ENCODE measurements around the gene MACROD2. TPM values are rescaled to one million over a fixed set of nuclear protein-coding genes. Genes with fewer than 3 reads are reported as not detected.

Gene MACROD2
- total RNA-seq, 1 donor from 2014 or later: 60.4 TPM

DNA sequence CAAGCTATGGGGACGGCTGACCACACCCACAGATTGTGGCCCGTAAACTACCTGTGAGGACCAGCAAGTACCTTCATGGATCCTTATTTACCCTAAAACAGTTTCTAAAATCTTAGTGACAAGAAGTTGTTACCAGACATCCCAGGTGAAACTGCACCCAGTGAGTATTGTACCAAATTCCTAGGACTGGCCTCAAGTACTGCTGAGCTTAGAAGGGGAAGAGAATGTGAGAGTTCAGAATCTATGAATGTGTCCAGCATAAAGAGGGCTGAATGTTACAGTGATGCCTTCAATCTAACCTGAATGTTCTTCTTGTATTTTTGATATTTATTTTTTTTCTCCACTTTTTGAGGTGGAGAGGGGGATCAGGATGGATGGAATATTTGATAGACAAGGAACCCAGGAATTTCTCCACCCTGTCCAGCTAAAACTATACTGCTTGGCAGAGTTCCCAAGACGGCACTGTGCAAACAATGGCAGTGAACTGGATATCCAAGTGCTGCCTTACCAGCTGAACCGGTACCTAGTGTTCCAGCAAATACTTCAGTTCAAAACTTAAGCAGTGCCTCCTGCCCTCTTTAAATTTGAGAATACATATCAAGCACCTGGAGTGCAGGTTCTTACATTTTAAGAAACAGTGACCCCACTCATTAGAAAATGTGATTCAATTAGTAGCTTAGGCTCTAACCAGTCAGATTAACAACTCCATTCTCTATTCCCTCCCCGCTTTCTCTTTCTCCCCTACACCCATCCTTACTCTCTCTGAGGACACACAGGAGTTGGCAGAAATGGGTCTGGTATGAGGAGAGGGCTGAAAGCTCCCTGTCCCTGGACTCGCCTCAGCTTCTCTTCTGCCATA is 769.4 kb downstream of the MACROD2 start:
- DNase-seq: no peak

DNA sequence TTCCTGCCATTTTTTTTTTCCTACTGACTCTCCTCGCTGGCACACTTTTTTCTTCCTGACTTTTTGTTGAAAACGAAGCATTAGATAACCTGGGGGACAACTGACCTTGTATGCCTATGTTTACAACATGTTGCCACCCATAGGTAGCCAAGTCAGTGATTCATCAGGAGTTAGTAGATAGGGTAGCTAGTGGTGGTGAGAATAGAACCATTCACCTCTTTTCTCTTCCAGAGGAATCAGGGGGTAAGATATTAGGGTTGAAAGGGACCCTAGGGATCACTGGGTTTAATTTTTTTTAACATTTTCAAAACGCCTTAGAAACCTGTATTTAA is 770.0 kb downstream of the MACROD2 start:
- no peak for DNase-seq

DNA sequence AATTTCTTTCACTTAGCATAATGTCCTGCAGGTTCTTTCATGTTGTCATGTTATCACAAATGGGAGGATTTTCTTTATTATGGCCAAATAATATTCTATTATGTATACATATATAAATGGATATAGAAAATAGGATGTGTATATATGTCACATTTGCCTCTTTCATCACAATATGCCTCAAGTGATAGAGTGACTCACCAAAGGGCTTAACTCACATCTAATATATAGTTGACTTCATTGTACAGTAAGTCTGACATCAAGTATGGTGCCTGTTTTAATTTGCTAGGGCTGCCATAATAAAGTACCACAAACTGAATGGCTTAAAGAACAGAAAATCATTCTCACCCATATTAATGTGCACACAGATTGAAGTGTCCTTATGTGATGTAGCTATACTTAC is 778.2 kb downstream of the MACROD2 start:
- no peak for DNase-seq

DNA sequence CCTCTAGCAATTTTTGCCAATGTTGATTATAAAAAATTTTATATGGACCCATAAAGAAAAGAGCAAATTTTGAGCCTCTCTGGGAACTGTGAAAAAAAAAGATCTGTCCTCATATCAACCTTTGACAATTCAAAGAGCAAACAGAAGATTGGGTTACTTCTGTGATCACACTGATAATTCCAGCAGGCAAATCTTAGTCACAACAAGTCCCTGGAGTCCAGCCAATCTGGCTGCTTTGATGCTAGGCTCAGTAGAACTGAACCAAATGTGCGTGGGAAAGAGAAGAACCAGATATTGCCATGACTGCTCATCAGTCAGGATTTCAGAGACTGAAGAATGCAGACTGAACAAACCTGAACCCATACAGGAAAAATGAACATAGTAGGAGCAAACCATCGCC is 780.5 kb downstream of the MACROD2 start:
- DNase-seq: no peak

DNA sequence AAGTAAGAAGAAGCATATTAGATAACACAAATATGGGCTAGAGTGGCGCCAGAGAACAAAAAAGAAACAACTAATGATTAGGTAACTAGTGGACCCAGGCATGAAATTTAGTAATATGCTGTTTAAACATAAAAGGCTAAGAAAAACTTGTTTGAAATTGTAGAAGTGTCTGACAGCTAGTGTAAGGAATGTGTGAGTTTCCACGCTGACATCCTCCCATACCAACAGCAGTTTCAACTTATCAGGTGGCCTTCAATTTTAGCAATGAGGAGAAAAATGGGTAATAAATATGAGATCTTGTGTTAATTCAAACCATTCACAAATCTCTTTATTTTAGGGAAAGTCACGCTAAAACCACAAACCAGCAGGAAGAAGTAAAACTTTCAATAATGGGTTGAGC is 782.3 kb downstream of the MACROD2 start:
- DNase-seq: no peak

DNA sequence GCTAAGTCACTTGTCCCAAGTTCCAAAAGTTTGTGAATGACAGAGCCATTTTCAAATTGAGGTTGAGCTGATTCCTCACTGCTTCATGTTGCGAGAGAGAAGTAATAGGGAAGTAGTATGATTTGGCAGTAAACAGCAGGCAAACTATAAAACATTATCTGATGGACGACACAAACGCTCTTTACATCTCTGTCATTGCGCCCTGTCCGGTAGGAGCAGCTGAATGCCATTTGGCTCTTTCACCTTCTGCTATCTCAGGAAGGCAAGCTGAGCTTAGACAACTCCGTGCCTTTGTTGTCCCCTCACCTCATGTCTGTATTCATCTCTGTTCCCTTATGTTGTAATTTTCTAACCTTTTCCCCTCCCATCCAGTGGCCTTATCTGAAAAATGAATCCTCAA is 782.8 kb downstream of the MACROD2 start:
- no peak for DNase-seq

DNA sequence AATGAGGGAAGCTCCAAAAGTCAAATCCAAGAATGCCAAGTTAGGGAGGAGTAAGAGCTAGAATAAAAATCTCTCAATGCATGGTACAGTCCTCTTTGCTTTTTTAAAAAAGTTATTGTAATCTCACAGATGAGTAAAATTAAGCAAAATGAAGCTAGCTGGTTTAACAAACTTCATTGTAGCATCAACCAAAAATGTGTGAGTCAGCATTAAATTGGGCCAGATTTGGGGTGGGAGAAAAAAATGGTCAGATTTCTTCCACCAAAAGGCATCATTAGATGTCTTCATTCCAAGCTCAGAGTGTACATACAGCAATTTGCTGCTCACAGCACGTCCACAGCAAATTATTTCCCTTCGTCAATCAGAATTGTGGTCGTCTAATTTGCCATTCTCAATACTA is 783.6 kb downstream of the MACROD2 start:
- no peak for DNase-seq

DNA sequence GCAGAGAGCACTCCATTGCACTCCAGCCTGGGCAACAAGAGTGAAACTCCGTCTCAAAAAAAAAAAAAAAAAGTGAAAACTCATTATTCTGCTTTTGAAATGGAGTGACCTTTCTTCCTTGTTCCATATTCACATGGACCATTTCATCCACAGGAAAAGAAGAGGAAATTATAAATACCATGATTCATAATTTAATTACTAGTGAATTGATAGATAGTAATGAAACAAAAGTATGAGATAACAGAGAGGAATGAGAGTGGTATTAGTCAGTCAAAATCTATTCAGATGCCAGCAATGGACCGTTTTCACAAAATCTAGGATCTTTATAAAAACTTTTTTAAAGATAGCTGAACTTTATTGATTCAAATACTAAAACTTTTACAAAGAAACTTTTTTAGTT is 785.2 kb downstream of the MACROD2 start:
- no peak for DNase-seq

DNA sequence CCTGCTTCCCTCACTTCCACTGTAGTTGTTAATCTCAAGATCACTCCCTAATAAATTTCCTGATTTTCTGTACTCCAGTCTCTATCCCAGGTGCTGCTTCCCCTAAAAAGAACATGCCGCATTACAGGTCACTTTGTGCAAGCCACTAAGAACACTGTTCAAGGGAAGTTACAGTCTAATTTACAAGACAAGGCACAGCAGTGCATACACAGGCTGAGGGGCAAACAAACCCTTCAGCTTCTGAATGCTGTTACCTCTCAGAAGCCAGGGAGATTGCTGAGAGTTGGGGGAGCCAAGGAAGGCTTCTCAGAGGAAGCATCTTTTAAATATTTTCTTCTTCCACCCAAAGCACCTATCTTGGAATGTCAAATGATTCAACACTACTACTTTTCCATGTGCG is 787.4 kb downstream of the MACROD2 start:
- DNase-seq: no peak

DNA sequence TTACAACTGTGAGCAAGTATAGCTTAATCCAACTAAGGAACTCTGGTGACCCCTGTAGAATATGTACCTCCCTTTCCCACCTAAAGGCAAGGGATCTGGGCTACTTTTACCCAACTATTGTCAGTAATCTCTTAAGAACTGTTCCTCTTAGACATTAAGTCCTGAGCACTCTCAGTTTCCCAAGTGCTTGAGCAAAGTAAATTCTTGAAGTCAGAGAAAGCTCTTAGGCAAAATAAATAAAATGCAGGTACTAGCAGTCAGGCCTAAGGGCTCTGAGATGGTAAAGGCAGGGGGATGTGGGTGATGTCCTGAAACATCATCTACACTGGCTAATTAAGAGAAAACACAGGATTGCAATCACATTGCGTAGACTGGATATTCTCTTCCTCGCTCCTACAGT is 788.5 kb downstream of the MACROD2 start:
- no peak for DNase-seq

DNA sequence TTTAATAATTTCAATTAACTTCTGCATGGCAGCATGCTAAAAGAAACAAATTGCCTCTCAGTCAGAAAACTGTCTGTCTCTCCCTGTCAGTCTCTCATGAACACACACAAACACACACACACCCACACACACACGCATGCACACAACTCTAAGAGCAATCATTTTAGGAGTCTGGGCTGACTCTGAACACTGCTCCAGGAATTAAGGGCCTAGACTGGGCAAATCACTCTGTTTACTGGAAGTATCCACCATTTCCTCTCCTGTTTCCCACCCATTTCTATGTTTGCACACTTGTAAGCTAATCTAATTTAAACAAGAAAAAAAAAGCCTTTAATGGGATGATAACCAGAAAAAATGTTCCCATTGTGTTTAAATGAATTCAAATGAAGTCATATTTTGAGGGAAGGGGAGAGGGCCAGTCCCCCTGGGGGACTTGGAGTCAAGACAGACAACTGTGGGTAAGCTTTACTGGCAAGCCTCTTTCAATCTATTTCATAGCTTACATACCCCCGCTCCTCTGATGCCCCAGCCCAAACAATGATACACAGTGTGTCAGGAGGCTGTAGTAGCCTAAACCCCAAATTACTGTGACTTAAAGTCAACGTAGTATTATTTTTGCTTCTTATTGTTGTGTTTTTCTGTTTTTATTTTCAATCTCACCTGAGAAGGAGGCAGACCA is 789.9 kb downstream of the MACROD2 start:
- DNase-seq: no peak

DNA sequence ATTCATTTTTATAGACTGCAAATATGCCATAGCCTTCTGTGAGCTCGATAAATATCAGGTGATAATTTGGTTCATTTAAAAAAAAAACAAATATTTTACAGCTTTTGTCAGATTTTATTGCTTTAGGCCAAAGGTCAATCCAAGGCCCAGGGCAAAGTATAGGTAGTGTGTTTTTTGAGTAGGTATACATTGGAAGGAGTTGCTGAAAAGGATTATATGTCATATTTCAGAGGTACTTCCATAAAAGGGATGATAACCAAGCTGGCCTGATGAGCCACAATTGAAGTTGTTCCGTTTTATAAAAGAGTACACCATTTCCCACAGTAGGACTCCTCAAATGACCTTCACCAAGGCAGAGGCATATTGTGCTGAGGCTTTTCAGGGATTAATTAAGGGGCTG is 794.9 kb downstream of the MACROD2 start:
- DNase-seq: no peak

DNA sequence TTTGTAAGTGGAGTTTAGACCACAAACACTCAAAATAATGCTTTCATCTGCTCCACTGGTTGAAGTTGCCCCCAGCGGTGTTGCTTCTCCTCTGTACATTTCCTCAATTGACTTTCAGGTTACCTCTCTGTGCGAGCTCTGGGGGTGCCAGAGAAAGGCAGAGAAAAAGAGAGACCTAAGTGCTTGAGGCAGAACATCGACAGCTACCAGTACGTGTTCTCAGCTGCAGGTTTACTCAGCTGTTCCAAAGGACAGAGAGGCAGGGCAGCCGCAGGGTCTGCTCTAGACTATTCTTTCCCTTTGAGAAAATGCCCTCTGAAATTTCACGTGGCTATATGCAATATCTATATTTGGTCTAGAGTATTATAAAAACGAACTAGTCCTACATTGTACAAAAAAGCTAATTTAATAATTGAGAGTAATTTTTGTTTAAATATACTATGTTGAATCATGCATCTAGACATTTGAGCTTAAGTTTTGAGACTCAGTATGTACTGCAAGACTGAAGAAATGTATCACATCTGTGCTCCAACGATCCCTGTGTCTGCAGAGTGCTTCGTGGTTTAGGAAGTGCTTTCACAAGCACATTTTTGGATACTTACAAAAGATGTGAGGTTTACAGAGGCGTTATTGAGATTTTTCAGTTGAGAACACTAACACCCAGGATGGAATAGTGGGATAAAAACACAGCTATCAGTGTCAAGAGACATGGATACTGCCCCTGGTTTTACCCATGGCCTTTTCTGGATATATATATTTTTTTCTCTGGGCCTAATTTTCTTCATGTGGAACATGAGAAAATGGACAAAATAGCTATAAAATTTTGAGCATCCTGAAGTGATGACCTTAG is 795.7 kb downstream of the MACROD2 start:
- no peak for DNase-seq

DNA sequence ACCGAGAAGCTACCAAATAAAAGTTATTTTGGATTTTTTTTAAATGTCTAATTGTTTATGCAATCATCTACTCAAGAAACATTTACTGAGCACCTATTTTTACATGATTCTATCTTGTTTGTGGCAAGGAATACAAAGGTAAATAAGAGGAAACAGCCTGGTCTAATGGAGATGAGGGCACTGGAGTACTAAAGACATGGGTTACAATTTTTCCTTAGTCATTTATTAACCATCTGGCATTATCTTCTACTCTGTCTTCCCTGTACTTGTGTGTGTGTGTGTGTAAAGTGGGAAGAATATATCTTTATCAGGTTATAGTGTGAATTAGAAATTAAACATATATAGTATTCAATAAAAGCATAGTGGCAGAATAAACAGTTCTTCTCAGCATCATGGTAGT is 797.6 kb downstream of the MACROD2 start:
- no peak for DNase-seq

DNA sequence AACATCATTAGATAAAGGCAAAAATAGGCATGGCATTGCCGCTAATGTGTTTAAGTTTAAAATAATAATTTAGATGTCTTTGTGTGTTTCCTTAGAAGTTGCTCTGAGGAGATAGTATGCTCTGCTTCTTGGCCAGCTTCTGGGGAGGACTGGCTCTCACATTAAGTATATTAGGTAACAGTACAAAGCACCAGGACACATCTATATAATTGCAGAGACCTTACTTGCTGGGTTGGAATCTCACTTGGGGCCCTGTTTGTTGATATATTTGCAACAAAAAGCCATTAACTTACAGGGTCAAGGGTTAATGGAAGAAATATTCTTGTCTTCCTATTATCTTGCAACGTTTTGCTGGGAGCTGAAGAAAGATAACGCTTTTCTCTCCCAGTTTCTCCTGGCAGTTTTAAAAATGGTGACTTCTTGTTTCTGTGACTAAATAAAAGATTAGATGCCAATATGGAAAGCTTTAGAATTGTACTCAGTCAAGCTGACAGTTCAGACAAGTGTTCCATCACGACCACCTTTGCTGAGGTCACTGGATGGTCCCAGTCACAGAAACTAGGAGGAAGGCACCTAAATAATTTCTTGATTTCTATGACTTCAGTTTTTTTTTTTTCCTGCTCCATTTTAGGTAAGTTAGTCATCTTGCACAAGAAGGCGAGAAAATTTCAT is 804.4 kb downstream of the MACROD2 start:
- DNase-seq: no peak

DNA sequence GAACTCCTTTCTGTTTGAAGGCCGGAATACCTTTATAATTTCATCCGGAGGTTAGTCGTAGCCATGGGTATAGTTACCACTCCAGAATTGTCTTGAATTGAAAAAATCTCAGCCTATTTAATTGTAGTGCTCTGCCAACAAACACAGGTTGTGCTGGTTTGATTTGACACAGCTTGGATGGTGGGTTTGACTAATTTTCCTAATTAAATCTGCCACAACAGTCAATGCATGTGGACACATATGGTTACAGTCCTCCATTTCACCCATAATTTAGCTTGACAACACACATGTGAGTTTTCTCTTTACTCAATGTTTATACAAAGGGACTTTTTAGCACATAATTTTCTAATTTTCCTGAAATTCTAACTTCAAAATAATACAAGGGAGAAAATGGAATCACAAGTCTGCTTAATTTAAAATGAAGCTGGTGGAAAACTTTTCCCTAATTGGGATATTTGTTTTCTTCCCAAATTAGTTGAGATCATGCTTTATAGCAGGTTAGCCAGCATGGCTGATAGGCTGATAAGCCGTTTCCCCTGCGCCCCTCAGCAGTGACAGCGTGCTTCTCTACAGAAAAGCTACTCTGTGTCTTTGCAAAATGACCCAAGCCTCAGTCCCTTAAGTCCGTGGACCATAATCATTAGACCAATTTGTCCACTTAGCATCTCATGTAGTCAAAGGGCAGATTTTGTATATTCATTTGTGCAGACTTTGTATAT is 805.5 kb downstream of the MACROD2 start:
- no peak for DNase-seq

DNA sequence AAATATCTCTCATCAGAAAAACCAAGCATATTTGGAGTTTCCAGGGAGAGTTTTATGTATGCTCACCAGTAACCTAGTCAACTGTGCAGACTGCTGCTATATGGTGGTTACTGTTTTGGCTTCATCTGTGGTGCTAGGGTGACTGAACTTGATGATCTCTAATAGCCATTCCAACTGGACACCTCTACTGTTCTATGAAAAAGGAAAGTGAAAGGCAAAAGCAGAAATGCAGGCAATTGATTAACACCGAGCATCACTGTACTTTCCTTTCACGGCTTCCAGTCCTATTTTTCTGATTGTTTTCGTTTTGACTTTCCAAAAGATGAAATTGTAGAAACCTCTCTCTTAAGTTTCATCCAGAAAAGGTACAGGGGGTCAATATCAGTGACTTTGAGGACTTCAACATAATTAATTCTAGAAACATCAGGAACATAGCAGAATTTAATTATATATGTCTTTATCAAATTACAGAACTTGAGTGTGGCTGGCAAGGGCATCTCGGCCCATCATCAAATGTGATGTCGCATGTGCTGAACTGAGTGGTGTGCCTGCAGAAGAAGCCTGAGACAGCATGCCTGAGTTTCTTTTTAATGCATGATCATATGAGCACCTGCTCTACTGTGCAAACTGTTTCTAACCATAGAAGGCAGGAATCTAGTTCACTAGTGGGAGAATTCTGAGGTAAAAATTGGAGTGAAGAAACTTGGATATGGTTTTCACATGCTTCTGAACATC is 806.4 kb downstream of the MACROD2 start:
- no peak for DNase-seq

DNA sequence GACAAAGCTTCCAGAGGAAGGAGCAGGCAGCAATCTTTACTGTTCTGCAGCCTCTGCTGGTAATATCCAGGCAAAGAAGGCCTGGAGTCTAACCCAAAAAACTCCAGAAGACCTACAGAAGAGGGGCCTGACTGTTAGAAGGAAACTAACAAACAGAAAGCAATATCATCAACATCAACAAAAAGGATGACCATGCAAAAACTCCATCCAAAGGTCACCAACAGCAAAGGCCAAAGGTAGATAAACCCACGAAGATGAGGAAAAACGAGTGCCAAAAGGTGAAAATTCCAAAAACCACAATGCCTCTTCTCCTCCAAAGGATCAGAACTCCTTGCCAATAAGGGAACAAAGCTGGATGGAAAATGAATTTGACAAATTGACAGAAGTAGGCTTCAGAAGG is 811.9 kb downstream of the MACROD2 start:
- DNase-seq: no peak

DNA sequence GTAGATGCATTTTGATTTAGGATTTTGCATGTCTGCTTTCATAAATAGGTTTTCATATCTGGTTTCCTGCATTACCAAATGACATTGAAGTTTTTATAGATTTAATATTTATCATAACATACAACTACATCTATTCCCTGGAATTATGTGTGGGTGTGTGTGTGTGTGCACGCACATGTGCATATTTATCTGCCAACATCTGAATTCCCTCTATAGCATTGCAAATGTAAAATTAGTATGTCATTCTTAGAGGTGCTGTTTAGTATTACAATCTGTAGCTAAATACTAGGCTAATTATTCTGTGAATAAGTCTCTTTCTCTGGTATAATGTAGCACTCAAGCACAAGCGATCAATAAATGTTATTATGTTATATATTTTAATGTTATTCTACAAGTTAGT is 820.0 kb downstream of the MACROD2 start:
- DNase-seq: no peak

DNA sequence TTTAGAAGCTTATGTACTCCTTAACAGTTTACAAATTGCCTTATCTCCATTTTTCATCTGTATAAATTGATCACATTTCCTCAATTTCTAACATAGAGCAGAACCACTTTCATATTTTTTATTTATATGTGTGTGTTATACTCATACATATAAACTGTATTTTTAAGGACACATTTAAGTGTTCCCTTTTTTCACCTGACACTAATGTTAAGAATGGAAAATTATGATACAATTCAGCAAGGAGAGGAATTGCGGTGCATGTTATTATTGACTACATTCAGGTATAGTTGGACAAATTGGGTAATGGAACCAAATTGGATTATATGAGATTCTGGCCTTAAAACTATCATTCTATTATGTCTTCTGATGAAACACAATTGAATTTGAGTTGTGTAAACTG is 821.2 kb downstream of the MACROD2 start:
- no peak for DNase-seq

DNA sequence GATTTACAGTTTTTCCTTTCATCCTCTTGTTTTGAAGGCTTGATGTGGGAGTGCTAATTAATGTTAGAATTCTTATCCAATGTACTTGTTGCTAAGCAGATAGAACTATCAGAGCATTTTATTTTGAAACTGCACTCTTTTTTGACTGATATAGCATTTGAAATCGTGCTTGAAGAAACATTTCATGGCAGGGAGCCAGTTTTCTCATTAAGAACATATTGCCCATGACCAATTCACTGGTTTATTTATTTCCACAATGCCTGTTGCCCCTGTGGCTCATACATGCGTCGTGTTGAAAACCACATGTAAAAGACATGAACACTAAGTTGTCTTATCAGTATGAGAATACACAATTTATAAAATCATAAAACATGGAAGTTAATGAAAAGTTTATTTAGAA is 821.8 kb downstream of the MACROD2 start:
- no peak for DNase-seq

Data from occipital lobe (tissue), 2 donors.